K562 (cell line): ENCODE measurements around the gene BASP1. TPM values are rescaled to one million over a fixed set of nuclear protein-coding genes. Genes with fewer than 3 reads are reported as not detected.

Source experiments
- ZBTB40 ChIP-seq, 2 experiments: fragments of 450-650 bp in 1 of 2; sonication (generic) in 1 of 2; formaldehyde crosslinking in 1 of 2; IDR thresholded peaks; 2 replicates each; pipeline versions ENCODE4 v1.7.1 to v1.9.0; 2016 to 2022; ENCODE audit warnings: inconsistent platforms in 1 of 2, mild to moderate bottlenecking in 1 of 2, missing genetic modification reagents in 1 of 2
- polyA plus RNA-seq, 8 experiments: library from polyadenylated mRNA; depleted of rRNA in 4 of 8; stranded (reverse) in 5 of 8; unstranded in 3 of 8; fragments of >200 nt; fragmentation: Nextera tagmentation in 2 of 8; fragmentation: Illumina TruSeq in 1 of 8; extraction: Ambion mirVana in 2 of 8; extraction: Trizol in 1 of 8; gene quantifications; 2 replicates each; pipeline versions ENCODE4 v1.2.1 to v1.2.3, GENCODE V29; 2011 to 2014; ENCODE audit warnings: inconsistent platforms in 1 of 8, missing spikeins in 1 of 8
- total RNA-seq, 7 experiments: library from RNA; depleted of rRNA in 6 of 7; stranded (reverse); fragments of >200 nt in 6 of 7; fragmentation: Illumina TruSeq in 2 of 7; extraction: Trizol in 2 of 7; gene quantifications; 2 replicates each; pipeline versions ENCODE4 v1.2.1 to v1.2.3, GENCODE V29; 2011 to 2021; ENCODE audit warnings: low replicate concordance in 1 of 7
- TF ChIP-seq, protein P1 (sequence below): IDR thresholded peaks from 3 replicates; pipeline ENCODE4 v1.6.1; 2011; ENCODE audit warnings: borderline replicate concordance, mild to moderate bottlenecking, moderate library complexity; ENCODE audit not compliant: insufficient read length; ENCODE audit errors: extremely low read depth
- TF ChIP-seq, protein P2 (sequence below): fragments of 450-650 bp; IDR thresholded peaks from 2 replicates; pipeline ENCODE4 v1.6.1; 2014; ENCODE audit warnings: low read depth, mild to moderate bottlenecking, moderate library complexity, borderline replicate concordance

BASP1 gene
- total and polyA plus RNA-seq, 9 of the 15 experiments (the other 6 are each of a cell fraction or from before 2014, with no cell fraction given): 0.22 TPM; not detected in 8

DNA sequence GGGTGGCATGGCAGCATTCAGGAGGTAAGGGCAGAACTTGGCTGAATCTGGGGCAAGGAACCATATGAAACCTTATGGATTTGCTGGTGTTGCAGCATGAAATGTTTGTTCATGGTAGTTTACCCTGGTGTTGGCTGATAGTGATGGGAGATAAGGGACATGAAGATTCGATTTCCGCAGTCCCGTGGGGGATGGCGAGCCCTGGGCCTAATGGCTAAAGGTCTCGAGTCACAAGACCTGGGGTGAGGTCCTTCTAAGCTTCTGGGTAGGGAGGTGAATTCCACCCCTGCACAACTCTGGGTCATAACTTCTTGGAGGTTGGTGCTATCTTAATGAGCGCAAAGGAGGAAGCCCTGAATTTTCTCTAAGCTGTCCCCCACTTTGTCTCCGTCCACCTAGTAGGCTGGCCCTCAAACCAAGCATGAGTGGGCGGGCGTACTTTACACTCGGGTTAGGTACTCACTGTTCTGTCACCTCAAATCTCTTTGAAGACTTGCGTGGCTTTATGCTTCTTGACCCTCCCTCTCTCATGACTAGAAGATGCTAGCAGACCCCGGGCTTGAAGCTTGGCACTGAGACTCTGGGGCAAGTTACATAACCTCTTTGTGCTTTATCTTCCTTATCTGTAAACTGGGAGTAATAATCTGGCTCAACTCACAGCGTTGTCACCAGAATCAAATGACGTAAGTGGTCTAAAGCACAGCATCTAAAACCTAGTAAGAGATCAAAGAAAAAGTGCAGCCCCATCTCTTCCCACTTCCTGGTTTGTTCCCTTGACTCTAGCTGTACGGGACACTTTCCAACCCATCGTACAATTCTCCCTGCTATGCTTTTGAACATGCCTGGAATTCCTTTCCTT is 72.5 kb downstream of the BASP1 start (continued):
- TF ChIP-seq, protein P1, sequence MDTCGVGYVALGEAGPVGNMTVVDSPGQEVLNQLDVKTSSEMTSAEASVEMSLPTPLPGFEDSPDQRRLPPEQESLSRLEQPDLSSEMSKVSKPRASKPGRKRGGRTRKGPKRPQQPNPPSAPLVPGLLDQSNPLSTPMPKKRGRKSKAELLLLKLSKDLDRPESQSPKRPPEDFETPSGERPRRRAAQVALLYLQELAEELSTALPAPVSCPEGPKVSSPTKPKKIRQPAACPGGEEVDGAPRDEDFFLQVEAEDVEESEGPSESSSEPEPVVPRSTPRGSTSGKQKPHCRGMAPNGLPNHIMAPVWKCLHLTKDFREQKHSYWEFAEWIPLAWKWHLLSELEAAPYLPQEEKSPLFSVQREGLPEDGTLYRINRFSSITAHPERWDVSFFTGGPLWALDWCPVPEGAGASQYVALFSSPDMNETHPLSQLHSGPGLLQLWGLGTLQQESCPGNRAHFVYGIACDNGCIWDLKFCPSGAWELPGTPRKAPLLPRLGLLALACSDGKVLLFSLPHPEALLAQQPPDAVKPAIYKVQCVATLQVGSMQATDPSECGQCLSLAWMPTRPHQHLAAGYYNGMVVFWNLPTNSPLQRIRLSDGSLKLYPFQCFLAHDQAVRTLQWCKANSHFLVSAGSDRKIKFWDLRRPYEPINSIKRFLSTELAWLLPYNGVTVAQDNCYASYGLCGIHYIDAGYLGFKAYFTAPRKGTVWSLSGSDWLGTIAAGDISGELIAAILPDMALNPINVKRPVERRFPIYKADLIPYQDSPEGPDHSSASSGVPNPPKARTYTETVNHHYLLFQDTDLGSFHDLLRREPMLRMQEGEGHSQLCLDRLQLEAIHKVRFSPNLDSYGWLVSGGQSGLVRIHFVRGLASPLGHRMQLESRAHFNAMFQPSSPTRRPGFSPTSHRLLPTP: no peak
- TF ChIP-seq, protein P2, sequence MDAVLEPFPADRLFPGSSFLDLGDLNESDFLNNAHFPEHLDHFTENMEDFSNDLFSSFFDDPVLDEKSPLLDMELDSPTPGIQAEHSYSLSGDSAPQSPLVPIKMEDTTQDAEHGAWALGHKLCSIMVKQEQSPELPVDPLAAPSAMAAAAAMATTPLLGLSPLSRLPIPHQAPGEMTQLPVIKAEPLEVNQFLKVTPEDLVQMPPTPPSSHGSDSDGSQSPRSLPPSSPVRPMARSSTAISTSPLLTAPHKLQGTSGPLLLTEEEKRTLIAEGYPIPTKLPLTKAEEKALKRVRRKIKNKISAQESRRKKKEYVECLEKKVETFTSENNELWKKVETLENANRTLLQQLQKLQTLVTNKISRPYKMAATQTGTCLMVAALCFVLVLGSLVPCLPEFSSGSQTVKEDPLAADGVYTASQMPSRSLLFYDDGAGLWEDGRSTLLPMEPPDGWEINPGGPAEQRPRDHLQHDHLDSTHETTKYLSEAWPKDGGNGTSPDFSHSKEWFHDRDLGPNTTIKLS: no peak
- TF ChIP-seq ZBTB40 (IDR thresholded peaks at IDR 0.05) (no peak), ZBTB40 (CRISPR knock-in tag; IDR thresholded peaks at IDR 0.05) (no peak)
